ENCODE measurements around the gene S100A14. TPM values are rescaled to one million over a fixed set of nuclear protein-coding genes. Genes with fewer than 3 reads are reported as not detected.

S100A14 gene
- total and polyA plus RNA-seq, 2 of the 13 experiments (the other 11 are each of a cell fraction or from before 2014, with no cell fraction given): 1.4 to 7.7 TPM

DNA sequence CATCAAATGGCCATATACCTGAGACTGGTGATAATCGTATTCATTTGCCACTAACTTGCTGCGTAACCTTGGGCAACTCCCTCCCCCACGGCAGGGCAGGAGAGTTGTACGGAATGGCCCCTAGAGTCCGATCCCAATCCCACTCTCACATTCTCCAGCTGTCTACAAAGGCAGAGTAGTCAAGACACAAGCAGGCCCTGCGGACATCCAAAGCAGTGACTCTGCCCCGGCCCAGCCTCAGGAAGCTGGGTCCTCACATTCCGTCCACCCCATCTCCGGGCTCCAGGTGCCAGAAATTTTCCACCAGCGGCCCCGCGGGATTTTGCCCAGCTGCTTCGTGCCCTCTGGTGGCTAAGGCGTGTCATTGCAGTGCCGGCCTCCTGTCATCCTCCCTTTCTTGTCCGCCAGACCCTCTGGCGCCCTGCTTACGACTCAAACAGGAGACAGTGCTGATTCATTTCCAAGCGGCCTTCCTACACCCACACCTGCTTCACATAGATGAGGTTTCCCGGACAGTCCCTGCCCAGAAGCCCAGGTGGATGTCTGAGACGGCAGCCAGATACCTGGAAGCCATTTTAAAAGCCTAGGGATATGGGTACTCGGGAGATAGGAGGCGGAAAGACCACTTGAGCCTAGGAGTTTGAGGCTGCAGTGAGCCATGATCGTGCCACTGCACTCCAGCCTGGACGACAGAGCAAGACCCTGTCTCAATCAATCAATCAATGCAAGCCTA, 47.6 kb downstream of the S100A14 start (continued):
- TF ChIP-seq, protein P1, sequence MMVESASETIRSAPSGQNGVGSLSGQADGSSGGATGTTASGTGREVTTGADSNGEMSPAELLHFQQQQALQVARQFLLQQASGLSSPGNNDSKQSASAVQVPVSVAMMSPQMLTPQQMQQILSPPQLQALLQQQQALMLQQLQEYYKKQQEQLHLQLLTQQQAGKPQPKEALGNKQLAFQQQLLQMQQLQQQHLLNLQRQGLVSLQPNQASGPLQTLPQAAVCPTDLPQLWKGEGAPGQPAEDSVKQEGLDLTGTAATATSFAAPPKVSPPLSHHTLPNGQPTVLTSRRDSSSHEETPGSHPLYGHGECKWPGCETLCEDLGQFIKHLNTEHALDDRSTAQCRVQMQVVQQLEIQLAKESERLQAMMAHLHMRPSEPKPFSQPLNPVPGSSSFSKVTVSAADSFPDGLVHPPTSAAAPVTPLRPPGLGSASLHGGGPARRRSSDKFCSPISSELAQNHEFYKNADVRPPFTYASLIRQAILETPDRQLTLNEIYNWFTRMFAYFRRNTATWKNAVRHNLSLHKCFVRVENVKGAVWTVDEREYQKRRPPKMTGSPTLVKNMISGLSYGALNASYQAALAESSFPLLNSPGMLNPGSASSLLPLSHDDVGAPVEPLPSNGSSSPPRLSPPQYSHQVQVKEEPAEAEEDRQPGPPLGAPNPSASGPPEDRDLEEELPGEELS (CRISPR knock-in tag; IDR thresholded peaks at IDR 0.05): 0 out of 2 replicates have a peak, but pooled peaks have one; percentile 20
- TF ChIP-seq FOXO1 (CRISPR knock-in tag; IDR thresholded peaks at IDR 0.05) (0 out of 2 replicates have a peak, but pooled peaks have one; percentile 27), ZNF687 (CRISPR knock-in tag; IDR thresholded peaks at IDR 0.05) (peak; percentile 78), LCORL (IDR thresholded peaks at IDR 0.05) (no peak), LCORL (CRISPR knock-in tag; IDR thresholded peaks at IDR 0.05) (peak; percentile 87; the same call in 1 of the 2 replicates), ZSCAN22 (CRISPR knock-in tag; IDR thresholded peaks at IDR 0.05) (no peak), THRA (CRISPR knock-in tag; IDR thresholded peaks at IDR 0.05; ENCODE audit: borderline replicate concordance) (peak; percentile 46; the same call in 1 of the 2 replicates), ZNF367 (CRISPR knock-in tag; IDR thresholded peaks at IDR 0.05; ENCODE audit: borderline replicate concordance) (no peak), NFYC (CRISPR knock-in tag; IDR thresholded peaks at IDR 0.05) (no peak)
- TF ChIP-seq, protein P2, sequence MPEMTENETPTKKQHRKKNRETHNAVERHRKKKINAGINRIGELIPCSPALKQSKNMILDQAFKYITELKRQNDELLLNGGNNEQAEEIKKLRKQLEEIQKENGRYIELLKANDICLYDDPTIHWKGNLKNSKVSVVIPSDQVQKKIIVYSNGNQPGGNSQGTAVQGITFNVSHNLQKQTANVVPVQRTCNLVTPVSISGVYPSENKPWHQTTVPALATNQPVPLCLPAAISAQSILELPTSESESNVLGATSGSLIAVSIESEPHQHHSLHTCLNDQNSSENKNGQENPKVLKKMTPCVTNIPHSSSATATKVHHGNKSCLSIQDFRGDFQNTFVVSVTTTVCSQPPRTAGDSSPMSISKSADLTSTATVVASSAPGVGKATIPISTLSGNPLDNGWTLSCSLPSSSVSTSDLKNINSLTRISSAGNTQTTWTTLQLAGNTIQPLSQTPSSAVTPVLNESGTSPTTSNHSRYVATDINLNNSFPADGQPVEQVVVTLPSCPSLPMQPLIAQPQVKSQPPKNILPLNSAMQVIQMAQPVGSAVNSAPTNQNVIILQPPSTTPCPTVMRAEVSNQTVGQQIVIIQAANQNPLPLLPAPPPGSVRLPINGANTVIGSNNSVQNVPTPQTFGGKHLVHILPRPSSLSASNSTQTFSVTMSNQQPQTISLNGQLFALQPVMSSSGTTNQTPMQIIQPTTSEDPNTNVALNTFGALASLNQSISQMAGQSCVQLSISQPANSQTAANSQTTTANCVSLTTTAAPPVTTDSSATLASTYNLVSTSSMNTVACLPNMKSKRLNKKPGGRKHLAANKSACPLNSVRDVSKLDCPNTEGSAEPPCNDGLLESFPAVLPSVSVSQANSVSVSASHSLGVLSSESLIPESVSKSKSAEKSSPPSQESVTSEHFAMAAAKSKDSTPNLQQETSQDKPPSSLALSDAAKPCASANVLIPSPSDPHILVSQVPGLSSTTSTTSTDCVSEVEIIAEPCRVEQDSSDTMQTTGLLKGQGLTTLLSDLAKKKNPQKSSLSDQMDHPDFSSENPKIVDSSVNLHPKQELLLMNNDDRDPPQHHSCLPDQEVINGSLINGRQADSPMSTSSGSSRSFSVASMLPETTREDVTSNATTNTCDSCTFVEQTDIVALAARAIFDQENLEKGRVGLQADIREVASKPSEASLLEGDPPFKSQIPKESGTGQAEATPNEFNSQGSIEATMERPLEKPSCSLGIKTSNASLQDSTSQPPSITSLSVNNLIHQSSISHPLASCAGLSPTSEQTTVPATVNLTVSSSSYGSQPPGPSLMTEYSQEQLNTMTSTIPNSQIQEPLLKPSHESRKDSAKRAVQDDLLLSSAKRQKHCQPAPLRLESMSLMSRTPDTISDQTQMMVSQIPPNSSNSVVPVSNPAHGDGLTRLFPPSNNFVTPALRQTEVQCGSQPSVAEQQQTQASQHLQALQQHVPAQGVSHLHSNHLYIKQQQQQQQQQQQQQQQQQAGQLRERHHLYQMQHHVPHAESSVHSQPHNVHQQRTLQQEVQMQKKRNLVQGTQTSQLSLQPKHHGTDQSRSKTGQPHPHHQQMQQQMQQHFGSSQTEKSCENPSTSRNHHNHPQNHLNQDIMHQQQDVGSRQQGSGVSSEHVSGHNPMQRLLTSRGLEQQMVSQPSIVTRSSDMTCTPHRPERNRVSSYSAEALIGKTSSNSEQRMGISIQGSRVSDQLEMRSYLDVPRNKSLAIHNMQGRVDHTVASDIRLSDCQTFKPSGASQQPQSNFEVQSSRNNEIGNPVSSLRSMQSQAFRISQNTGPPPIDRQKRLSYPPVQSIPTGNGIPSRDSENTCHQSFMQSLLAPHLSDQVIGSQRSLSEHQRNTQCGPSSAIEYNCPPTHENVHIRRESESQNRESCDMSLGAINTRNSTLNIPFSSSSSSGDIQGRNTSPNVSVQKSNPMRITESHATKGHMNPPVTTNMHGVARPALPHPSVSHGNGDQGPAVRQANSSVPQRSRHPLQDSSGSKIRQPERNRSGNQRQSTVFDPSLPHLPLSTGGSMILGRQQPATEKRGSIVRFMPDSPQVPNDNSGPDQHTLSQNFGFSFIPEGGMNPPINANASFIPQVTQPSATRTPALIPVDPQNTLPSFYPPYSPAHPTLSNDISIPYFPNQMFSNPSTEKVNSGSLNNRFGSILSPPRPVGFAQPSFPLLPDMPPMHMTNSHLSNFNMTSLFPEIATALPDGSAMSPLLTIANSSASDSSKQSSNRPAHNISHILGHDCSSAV (CRISPR knock-in tag; IDR thresholded peaks at IDR 0.05; ENCODE audit: borderline replicate concordance): no peak
- TF ChIP-seq, protein P3, sequence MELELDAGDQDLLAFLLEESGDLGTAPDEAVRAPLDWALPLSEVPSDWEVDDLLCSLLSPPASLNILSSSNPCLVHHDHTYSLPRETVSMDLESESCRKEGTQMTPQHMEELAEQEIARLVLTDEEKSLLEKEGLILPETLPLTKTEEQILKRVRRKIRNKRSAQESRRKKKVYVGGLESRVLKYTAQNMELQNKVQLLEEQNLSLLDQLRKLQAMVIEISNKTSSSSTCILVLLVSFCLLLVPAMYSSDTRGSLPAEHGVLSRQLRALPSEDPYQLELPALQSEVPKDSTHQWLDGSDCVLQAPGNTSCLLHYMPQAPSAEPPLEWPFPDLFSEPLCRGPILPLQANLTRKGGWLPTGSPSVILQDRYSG (CRISPR knock-in tag; IDR thresholded peaks at IDR 0.05): no peak

Data from HepG2 (cell line).